Epithelial cell of proximal tubule (primary cell): ENCODE measurements around the gene MYO3B. TPM values are rescaled to one million over a fixed set of nuclear protein-coding genes. Genes with fewer than 3 reads are reported as not detected.

ENCODE experiments used
- DNase-seq: peaks from one replicate; pipeline ENCODE4 v3.0.0-alpha.2; 2011; ENCODE audit warnings: low read depth
- H3K4me3 ChIP-seq: 2 replicates; pipeline ENCODE4 v1.5.1; 2011; ENCODE audit warnings: low read depth, mild to moderate bottlenecking, low read length
- CTCF ChIP-seq: conservative IDR thresholded peaks from 2 replicates; pipeline ENCODE4 v1.5.1; 2012; ENCODE audit warnings: low read depth, mild to moderate bottlenecking, low read length
- total RNA-seq: library from RNA; depleted of rRNA; stranded (reverse); fragments of >200 nt; gene quantifications from 2 replicates; pipeline ENCODE4 v1.2.3, GENCODE V29; 2015

MYO3B gene
- total RNA-seq, 1 donor from 2014 or later, result 0.35 TPM

- peak; percentile 44 for DNase-seq
- TF ChIP-seq CTCF, result no peak
- no peak overlapping the region for H3K4me3 ChIP-seq
Observed at GRCh38 chr2:170530284-170530745, 352.4 kb downstream of the MYO3B start.

- DNase-seq, result no peak
- H3K4me3 ChIP-seq, result no peak overlapping the region
- TF ChIP-seq CTCF, result no peak
Observed at GRCh38 chr2:170530803-170531564, 353.0 kb downstream of the MYO3B start.

DNA sequence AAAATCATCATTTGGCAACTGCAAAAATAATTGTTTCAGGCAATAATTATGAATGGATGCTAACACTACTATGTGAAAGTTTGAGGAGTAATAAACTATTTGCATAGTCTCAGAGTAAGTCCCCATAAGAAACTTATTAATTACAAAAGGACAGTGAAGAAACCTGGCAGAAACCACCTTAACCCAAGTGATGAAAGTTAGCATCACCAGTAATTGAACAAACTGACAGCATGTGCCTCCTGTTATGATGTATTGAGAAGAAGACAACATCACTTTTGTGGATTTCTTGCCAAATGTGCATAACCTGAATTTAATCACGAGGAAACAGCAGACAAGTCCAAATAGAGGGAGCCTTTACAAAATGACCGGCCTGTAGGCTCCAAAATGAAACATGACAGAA, 353.9 kb downstream of the MYO3B start:
- no peak for TF ChIP-seq CTCF
- no peak overlapping the region for H3K4me3 ChIP-seq
- DNase-seq, result no peak

- TF ChIP-seq CTCF, result no peak
- DNase-seq, result no peak
- peak overlapping the region; percentile 24 for H3K4me3 ChIP-seq
Observed at GRCh38 chr2:170533156-170533555, 355.2 kb downstream of the MYO3B start.

DNA sequence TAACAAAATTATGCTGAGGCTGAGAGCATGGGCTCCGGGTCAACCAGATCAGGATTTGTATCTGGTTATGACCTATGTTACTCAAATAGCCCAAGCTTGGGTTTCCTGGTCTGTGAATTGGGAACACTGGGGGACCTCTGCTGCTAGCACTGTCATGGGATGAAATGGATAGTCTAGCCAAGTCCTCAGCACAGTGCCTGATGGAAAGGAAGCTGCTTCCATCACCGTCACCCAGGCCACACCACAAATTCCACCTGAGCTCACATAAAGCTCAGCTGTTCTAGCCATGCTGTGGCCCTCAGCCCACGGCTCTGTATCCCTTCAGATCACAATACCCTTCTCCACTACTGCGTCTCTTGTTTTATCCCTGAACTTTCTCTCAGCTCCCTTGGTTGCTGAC, 357.6 kb downstream of the MYO3B start:
- no peak for TF ChIP-seq CTCF
- DNase-seq, result no peak
- no peak overlapping the region for H3K4me3 ChIP-seq

- H3K4me3 ChIP-seq, result no peak overlapping the region
- TF ChIP-seq CTCF, result no peak
- DNase-seq, result no peak
Observed at GRCh38 chr2:170544817-170545216, 366.9 kb downstream of the MYO3B start.

- TF ChIP-seq CTCF, result no peak
- no peak for DNase-seq
- H3K4me3 ChIP-seq, result no peak overlapping the region
Observed at GRCh38 chr2:170548304-170548703, 370.4 kb downstream of the MYO3B start.
